GM19099 (cell line): ENCODE data around the gene SPAM1.

Experiments used
- POLR2A ChIP-seq: IDR thresholded peaks from 3 replicates; pipeline ENCODE4 v1.6.1; 2011; ENCODE audit warnings: low read depth; ENCODE audit not compliant: insufficient read length; ENCODE audit errors: extremely low read depth

SPAM1 gene

DNA sequence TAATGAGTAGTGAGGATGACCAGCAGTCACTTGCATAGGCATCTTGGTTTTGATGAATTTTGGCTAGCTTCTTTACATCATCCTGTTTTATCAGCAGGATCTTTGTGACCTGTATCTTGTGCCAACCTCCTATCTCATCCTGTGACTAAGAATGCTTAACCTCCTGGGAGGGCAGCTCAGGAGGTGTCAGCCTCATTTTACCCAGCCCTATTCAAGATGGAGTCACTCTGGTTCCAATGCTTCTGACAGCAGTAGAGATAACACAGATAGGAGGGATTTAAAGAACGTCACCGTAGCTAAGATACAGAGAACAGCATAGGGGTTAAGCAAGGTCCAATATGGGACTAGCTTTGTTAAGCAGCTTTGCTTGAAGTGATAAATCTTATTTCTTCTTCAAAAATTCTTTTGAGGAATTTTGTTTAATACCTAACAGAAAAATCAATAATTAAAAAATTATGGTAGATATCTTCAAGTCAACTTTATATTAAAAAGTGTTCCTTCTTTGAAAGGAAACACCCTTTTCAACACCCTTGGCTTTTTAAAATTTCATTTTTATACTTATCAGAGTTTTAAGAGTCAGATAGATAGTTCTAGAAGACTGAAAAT, 68.0 kb downstream of the SPAM1 start:
- TF ChIP-seq POLR2A = no peak

DNA sequence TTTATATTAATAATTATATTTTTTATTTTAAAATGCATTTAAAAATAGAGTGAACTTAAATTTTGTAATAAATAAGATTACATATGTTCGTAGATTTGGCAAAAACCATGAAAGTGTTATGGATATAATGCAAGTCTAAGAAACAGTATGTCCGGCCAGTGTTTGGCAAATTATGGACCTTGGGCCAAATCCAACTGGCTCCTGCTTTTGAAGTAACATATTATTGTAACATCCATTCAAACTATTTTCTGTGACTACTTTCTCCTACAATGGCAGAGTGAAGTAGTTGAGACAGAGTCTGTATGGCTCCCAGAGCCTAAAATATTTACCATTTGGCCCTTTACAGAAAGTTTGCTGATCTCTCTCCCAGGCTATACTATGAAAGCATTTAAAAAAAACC, 69.0 kb downstream of the SPAM1 start:
- no peak for TF ChIP-seq POLR2A

DNA sequence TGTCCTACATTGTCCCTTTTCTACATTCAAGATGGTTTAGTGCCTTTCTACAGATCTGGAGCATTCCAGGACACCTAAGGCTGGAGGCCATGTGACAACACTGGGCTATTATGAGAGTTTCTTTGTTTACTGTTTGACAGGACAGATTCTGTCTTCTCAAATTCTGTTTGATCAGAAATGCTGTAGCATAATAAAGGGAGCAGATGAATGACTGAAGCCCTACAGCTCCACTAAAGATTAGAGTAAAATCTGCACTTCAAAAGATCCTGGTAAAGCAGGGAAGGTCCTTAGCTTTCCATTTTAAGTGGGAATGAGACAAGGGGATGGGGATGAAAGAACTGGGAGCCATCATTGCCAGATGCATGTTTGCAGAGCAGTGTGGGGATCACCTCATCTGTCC, 69.4 kb downstream of the SPAM1 start:
- TF ChIP-seq POLR2A = no peak

DNA sequence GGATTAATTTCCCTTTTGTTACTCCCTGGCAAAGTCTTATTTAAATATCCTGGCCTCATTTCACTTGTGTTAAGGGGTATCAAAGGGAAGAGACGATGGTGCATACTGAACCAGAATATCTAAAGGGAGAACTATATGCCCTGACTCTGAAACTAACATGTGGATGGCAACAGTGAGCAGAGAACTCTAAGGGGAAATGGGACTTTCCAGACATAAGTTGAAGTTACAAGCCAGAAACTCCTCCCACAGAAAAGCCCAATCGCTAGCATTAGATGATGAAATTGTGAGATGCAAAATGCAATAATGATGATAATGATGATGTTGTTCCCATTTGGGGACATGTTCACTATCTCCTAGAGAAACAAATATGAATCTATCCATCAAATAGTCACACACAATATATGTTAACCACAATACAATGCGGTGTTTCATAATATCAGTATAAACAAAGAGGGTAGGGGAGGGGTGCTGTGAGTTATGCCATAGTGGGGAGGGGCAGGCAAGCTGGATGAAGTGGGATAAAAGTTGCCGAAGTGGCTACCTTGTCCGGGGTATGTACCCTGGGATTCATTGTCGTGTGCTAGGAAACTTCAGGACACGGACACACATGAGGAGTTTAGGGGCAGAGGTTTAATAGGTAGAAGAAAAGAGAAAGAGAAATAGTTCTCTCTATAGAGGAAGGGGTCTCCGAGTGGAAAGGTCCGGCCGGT, 70.7 kb downstream of the SPAM1 start:
- TF ChIP-seq POLR2A = no peak

DNA sequence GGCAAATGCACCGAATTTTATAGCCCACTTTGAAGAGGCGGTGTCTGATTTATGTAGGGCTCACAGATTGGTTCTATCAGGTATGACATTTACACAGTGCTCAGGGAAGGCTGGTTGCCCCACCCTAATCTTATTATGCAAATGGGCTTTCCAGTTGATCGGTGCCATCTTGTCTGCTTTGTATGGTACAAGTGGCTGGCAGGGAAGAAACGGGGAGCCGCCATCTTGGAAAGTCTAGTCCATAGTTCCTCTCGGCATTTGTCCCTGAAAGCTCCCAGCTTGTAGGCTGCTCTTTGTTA, 71.2 kb downstream of the SPAM1 start:
- TF ChIP-seq POLR2A = no peak

DNA sequence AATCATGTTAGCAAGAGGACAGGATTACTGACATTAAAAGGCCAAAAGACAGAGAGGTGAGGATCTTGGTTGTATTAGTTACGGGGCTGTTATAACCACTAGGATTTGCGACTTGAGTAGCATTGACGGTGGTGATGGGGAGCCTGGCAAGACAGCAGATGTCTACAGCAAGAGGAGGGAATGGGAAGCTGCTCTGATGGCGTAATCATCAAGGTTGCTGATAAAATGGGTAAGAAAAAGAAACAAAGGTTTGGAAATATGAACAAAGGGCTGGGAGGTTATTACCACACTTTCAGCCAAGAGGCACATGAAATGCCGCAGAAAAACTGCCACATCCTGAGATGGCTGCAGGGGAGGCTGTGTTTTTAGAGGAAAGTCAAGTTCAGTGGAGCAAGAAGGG, 73.9 kb downstream of the SPAM1 start:
- no peak for TF ChIP-seq POLR2A

DNA sequence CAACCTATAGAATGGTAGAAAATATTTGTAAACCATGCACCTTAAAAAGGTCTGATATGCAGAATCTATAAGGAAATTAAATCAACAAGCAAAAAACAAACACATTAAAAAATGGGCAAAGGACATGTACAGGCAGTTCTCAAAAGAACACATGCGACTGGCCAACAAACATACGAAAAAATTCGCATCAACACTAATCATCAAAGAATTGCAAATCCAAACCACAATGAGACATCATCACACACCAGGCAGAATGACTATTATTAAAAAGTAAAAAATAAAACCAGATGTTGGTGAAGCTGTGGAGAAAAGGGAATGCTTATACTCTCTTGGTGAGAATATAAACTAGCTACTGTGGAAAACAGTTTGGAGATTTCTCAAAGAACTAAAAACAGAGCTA, 74.7 kb downstream of the SPAM1 start:
- no peak for TF ChIP-seq POLR2A

DNA sequence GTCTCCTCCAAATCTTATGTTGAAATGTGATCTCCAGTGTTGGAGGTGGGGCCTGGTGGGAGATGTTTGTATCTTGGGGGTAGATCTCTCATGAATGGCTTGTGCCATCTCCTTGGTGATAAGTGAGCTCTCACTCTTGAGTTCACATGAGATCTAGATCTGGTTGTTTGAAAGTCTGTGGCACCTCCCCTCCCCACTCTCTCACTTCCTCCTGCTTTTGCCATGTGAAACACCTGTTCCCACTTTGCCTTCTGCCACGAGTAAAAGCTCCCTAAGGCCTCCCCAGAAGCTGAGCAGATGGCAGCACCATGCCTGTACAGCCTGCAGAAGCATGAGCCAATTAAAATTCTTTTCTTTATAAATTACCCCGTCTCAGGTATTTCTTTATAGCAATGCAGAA, 84.3 kb downstream of the SPAM1 start:
- TF ChIP-seq POLR2A = no peak
